HEK293 (cell line): ENCODE results near the gene OCRL.
A peak's percentile ranks its signal among the peaks of the same experiment; 100 is the strongest.

Experiments
- CTCF ChIA-PET: fragments of 350-600 bp; formaldehyde crosslinking; extraction: SDS; loops from one replicate; lab custom pipeline; 2021; ENCODE audit warnings: antibody characterized with exemption; lab: Yijun Ruan, JAX
- POLR2A ChIA-PET: fragments of 300-600 bp; formaldehyde crosslinking; extraction: SDS; loops from one replicate; lab custom pipeline; 2020; ENCODE audit warnings: antibody characterized with exemption, inconsistent platforms; lab: Yijun Ruan, JAX
- H3K27ac ChIP-seq: fragments of 200-500 bp; sonication (Bioruptor generic); 2 replicates; pipeline ENCODE4 v1.5.1; 2014; ENCODE audit warnings: low read depth, low read length, control low read depth, inconsistent platforms; ENCODE audit errors: extremely low read depth
- H3K36me3 ChIP-seq, 2 experiments: fragments of 200-500 bp in 1 of 2; sonication (Bioruptor generic) in 1 of 2; 1 replicate in 1 of 2; 2 replicates in 1 of 2; pipeline ENCODE4 v1.5.1; 2014 to 2017; ENCODE audit warnings: inconsistent platforms in 2 of 2, low read length in 2 of 2; ENCODE audit not compliant: control insufficient read depth in 2 of 2, insufficient read depth in 1 of 2
- H3K4me1 ChIP-seq: fragments of 200-500 bp; sonication (Bioruptor generic); 2 replicates; pipeline ENCODE4 v1.5.1; 2014; ENCODE audit warnings: mild to moderate bottlenecking, low read length, inconsistent platforms; ENCODE audit not compliant: control insufficient read depth, insufficient read depth
- H3K4me3 ChIP-seq: 2 replicates; pipeline ENCODE4 v1.5.1; 2011; ENCODE audit warnings: low read depth, mild to moderate bottlenecking, control low read depth, low read length, moderate library complexity
- H3K9me3 ChIP-seq: fragments of 200-500 bp; sonication (Bioruptor generic); 2 replicates; pipeline ENCODE4 v1.5.1; 2014; ENCODE audit warnings: low read depth, low read length, inconsistent platforms; ENCODE audit not compliant: control insufficient read depth, insufficient read depth
- AEBP2 ChIP-seq: fragments of 450-650 bp; formaldehyde crosslinking; IDR thresholded peaks from 2 replicates; pipeline ENCODE4 v1.5.1; 2016; ENCODE audit warnings: missing biosample characterization, missing genetic modification characterization, borderline replicate concordance
- KLF1 ChIP-seq: fragments of 450-650 bp; formaldehyde crosslinking; IDR thresholded peaks from 2 replicates; pipeline ENCODE4 v1.5.1; 2016; ENCODE audit warnings: missing biosample characterization, missing genetic modification characterization
- OSR2 ChIP-seq: fragments of 450-650 bp; formaldehyde crosslinking; IDR thresholded peaks from 2 replicates; pipeline ENCODE4 v1.5.1; 2016; ENCODE audit warnings: missing biosample characterization, missing genetic modification characterization
- SP3 ChIP-seq: fragments of 450-650 bp; formaldehyde crosslinking; IDR thresholded peaks from 2 replicates; pipeline ENCODE4 v1.5.1; 2016; ENCODE audit warnings: missing biosample characterization, missing genetic modification characterization
- ZFHX2 ChIP-seq: fragments of 450-650 bp; formaldehyde crosslinking; conservative IDR thresholded peaks from 2 replicates; pipeline ENCODE4 v1.5.1; 2016; ENCODE audit warnings: missing biosample characterization, missing genetic modification characterization
- ZFP41 ChIP-seq: fragments of 450-650 bp; formaldehyde crosslinking; IDR thresholded peaks from 2 replicates; pipeline ENCODE4 v1.5.1; 2016; ENCODE audit warnings: missing biosample characterization, missing genetic modification characterization, borderline replicate concordance
- ZNF169 ChIP-seq: fragments of 450-650 bp; formaldehyde crosslinking; IDR thresholded peaks from 2 replicates; pipeline ENCODE4 v1.5.1; 2016; ENCODE audit warnings: missing biosample characterization, missing genetic modification characterization
- ZNF398 ChIP-seq: fragments of 450-650 bp; formaldehyde crosslinking; IDR thresholded peaks from 2 replicates; pipeline ENCODE4 v1.5.1; 2017; ENCODE audit warnings: missing biosample characterization, missing genetic modification characterization
- ZNF596 ChIP-seq: fragments of 450-650 bp; IDR thresholded peaks from 2 replicates; pipeline ENCODE4 v1.5.0; 2018; ENCODE audit warnings: missing biosample characterization, mild to moderate bottlenecking, missing genetic modification characterization, moderate library complexity
- ZNF610 ChIP-seq: fragments of 450-650 bp; formaldehyde crosslinking; IDR thresholded peaks from 2 replicates; pipeline ENCODE4 v1.5.1; 2016; ENCODE audit warnings: missing biosample characterization, missing genetic modification characterization, borderline replicate concordance
- ZNF621 ChIP-seq: fragments of 450-650 bp; formaldehyde crosslinking; IDR thresholded peaks from 2 replicates; pipeline ENCODE4 v1.5.1; 2017; ENCODE audit warnings: missing biosample characterization, missing genetic modification characterization
- ZNF747 ChIP-seq: fragments of 450-650 bp; formaldehyde crosslinking; IDR thresholded peaks from 2 replicates; pipeline ENCODE4 v1.5.1; 2016; ENCODE audit warnings: missing biosample characterization, missing genetic modification characterization
- TF ChIP-seq, protein P1 (sequence below): fragments of 450-650 bp; IDR thresholded peaks from 2 replicates; pipeline ENCODE4 v1.5.1; 2018; ENCODE audit warnings: missing biosample characterization, mild to moderate bottlenecking, missing genetic modification characterization
- TF ChIP-seq, protein P2 (sequence below): fragments of 450-650 bp; formaldehyde crosslinking; IDR thresholded peaks from 2 replicates; pipeline ENCODE4 v1.5.1; 2016; ENCODE audit warnings: missing biosample characterization, missing genetic modification characterization, low read depth
- TF ChIP-seq, protein P3 (sequence below): fragments of 450-650 bp; formaldehyde crosslinking; optimal IDR thresholded peaks from 2 replicates; pipeline ENCODE3; 2016; ENCODE audit warnings: missing biosample characterization, mild to moderate bottlenecking, missing genetic modification characterization

OCRL gene

DNA sequence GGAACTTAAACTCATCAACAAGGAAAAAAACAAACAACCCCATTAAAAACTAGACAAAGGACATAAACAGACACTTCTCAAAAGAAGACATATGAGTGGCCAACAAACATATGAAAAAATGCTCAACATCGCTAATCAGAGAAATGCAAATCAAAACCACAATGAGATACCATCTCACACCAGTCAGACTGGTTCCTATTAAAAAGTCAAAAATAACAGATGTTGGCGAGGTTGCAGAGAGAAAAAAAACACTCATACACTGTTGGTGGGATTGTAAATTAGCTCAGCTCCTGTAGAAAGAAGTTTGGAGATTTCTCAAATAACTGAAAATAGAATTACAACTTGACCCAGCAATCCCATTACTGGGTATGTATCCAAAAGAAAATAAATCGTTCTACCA, 86.0 kb downstream of the OCRL start:
- Histone ChIP-seq H3K27ac (no peak overlapping the region), H3K36me3 (no peaks in the 10 kb centered on the region), H3K4me3 (no peak overlapping the region), H3K4me1 (no peaks in the 10 kb centered on the region), H3K9me3 (no peaks in the 10 kb centered on the region)
- ChIA-PET POLR2A (no interaction called here), CTCF (interaction anchor here (0.6 to 0.9 kb wide), 3 partner anchors 9 to 610 kb away, joined by 3 to 4 read pairs (median 4); no protein-coding TSS in a partner anchor)
- no peak for TF ChIP-seq ZNF398

DNA sequence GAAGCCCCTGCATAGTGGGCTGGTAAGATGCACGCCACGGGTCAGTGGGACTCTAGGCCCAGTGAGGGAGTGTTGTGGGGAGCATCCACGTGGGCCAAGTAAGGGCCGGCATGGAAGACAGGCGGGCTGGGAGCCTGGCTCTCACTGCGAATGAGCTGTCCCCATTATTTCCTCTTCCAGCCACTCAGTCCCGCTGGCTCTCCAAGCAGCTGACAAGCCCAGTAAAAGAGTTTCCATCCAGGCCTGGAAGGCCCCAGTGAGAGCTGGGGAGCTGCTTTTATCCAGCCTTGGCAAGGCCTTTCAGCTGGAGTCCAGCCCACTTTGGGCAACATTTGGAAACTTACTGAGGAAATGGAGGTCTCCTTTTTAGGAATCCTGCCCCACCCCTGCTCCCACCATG, 89.8 kb downstream of the OCRL start:
- Histone ChIP-seq H3K36me3 (no peaks in the 10 kb centered on the region), H3K27ac (no peak overlapping the region), H3K4me3 (no peak overlapping the region), H3K9me3 (no peaks in the 10 kb centered on the region), H3K4me1 (no peaks in the 10 kb centered on the region)
- CTCF ChIA-PET = interaction anchor here (0.6 to 1.6 kb wide), 2 partner anchors 25 to 96 kb away, joined by 3 to 4 read pairs; no protein-coding TSS in a partner anchor
- no peak for TF ChIP-seq OSR2
- POLR2A ChIA-PET = no interaction called here

DNA sequence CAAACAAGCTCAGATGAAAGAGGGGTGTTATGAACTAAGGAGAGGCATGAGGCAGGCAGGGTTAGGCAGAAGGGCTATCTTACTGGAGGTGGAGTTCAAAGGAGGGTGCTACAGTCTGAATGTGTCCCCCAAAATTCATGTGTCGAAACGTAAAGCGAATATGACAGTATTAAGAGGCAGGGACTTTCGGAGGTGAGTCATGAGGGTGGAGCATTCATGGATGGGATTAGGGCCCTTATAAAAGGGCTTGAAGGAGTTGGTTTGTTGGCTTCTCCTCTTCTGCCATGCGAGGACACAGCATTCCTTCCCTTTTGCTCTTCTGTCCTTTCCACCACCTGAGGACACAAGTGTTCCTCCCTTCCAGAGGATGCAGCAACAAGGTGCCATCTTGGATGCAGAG, 91.8 kb downstream of the OCRL start:
- Histone ChIP-seq H3K4me3 (no peak overlapping the region), H3K27ac (no peak overlapping the region)
- CTCF ChIA-PET = interaction anchor here (0.8 kb wide), 1 partner anchor 23 kb away, joined by 4 read pairs; no protein-coding TSS in a partner anchor
- TF ChIP-seq ZNF610 (tag by site-specific recombination) = no peak
- TF ChIP-seq, all 188 proteins: peak for 0
- Histone ChIP-seq H3K36me3 (no peaks in the 10 kb centered on the region), H3K4me1 (no peaks in the 10 kb centered on the region), H3K9me3 (no peaks in the 10 kb centered on the region)
- POLR2A ChIA-PET = no interaction called here

DNA sequence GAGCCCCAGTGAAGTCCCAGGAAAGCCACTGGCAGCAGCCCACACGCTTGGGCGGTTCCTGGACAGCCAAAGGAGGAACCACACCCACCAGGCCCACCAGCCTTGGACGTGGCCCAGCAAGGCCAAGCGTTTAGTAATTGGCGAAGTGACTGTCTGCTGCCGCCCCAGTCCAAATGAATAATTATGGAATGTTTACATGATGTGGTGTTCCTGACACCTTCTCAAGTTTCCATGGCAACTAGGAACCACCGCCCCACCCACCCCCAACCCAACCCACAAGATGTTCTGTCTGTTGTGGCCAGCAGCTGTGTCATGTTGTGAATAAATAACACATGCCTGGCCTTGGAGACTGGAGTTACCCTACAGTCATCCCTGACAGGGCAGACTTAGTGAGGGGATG, 92.4 kb downstream of the OCRL start:
- Histone ChIP-seq H3K36me3 (no peaks in the 10 kb centered on the region), H3K4me3 (no peak overlapping the region), H3K9me3 (no peaks in the 10 kb centered on the region), H3K4me1 (no peaks in the 10 kb centered on the region), H3K27ac (no peak overlapping the region)
- TF ChIP-seq ZFHX2 (tag by site-specific recombination) (peak; percentile 28; the same call in 1 of the 2 replicates), SP3 (no peak), ZFP41 (tag by site-specific recombination) (no peak), ZNF169 (no peak), ZNF621 (tag by site-specific recombination) (no peak), KLF1 (peak; percentile 69), ZNF596 (no peak), ZNF747 (no peak), AEBP2 (tag by site-specific recombination) (no peak)
- TF ChIP-seq, protein P1, sequence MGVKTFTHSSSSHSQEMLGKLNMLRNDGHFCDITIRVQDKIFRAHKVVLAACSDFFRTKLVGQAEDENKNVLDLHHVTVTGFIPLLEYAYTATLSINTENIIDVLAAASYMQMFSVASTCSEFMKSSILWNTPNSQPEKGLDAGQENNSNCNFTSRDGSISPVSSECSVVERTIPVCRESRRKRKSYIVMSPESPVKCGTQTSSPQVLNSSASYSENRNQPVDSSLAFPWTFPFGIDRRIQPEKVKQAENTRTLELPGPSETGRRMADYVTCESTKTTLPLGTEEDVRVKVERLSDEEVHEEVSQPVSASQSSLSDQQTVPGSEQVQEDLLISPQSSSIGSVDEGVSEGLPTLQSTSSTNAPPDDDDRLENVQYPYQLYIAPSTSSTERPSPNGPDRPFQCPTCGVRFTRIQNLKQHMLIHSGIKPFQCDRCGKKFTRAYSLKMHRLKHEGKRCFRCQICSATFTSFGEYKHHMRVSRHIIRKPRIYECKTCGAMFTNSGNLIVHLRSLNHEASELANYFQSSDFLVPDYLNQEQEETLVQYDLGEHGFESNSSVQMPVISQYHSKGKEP (tag by site-specific recombination) = no peak
- TF ChIP-seq, protein P2, sequence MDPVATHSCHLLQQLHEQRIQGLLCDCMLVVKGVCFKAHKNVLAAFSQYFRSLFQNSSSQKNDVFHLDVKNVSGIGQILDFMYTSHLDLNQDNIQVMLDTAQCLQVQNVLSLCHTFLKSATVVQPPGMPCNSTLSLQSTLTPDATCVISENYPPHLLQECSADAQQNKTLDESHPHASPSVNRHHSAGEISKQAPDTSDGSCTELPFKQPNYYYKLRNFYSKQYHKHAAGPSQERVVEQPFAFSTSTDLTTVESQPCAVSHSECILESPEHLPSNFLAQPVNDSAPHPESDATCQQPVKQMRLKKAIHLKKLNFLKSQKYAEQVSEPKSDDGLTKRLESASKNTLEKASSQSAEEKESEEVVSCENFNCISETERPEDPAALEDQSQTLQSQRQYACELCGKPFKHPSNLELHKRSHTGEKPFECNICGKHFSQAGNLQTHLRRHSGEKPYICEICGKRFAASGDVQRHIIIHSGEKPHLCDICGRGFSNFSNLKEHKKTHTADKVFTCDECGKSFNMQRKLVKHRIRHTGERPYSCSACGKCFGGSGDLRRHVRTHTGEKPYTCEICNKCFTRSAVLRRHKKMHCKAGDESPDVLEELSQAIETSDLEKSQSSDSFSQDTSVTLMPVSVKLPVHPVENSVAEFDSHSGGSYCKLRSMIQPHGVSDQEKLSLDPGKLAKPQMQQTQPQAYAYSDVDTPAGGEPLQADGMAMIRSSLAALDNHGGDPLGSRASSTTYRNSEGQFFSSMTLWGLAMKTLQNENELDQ (tag by site-specific recombination) = no peak
- TF ChIP-seq, protein P3, sequence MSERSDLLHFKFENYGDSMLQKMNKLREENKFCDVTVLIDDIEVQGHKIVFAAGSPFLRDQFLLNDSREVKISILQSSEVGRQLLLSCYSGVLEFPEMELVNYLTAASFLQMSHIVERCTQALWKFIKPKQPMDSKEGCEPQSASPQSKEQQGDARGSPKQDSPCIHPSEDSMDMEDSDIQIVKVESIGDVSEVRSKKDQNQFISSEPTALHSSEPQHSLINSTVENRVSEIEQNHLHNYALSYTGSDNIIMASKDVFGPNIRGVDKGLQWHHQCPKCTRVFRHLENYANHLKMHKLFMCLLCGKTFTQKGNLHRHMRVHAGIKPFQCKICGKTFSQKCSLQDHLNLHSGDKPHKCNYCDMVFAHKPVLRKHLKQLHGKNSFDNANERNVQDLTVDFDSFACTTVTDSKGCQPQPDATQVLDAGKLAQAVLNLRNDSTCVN = no peak
- POLR2A ChIA-PET = interaction anchor here (0.6 kb wide), 1 partner anchor 97 kb away, joined by 6 read pairs; no protein-coding TSS in a partner anchor
- CTCF ChIA-PET = interaction anchor here (0.8 kb wide), 1 partner anchor 23 kb away, joined by 4 read pairs; no protein-coding TSS in a partner anchor
